GM21515 (cell line): ENCODE measurements around the gene NOSIP.

ENCODE experiments used
- ATAC-seq: cut with Tn5 transposase; IDR thresholded peaks from one replicate; pipeline ENCODE4 v1.9.1; 2021; ENCODE audit not compliant: unreplicated experiment

Gene NOSIP

DNA sequence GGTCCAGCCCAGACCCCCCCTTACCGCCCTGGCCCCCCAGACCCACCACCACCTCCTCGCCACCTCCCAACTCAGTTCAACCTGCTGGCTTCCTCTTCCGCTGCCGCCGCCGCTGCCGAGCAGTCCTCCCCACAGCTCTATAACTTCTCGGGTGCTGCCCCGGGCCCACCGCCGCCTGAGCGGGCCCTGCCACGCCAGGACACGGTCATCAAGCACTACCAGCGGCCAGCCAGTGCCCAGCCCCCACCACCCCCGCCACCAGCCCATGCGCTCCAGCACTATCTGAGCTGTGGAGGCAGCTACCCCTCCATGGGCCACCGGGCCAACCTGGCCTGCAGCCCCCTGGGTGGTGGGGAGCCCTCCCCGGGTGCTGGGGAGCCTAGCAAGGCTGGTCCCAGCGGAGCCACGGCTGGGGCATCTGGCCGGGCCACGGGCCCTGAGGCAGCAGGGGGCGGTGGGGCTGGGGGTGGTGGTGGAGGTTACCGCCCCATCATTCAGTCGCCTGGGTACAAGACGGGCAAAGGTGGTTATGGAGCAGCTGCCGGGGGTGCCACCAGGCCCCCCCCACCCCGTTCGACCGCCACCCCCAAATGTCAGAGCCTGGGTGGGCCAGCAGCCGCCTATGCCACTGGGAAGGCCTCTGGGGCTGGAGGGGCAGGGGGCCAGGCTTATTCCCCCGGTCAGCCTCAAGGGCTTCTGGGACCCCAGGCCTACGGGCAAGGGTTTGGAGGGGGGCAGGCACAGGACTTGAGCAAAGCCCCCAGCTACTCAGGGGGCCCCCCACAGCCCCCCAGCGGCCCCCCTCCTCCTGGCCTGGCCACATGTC is 14.8 kb upstream of the NOSIP start:
- ATAC-seq: no peak

DNA sequence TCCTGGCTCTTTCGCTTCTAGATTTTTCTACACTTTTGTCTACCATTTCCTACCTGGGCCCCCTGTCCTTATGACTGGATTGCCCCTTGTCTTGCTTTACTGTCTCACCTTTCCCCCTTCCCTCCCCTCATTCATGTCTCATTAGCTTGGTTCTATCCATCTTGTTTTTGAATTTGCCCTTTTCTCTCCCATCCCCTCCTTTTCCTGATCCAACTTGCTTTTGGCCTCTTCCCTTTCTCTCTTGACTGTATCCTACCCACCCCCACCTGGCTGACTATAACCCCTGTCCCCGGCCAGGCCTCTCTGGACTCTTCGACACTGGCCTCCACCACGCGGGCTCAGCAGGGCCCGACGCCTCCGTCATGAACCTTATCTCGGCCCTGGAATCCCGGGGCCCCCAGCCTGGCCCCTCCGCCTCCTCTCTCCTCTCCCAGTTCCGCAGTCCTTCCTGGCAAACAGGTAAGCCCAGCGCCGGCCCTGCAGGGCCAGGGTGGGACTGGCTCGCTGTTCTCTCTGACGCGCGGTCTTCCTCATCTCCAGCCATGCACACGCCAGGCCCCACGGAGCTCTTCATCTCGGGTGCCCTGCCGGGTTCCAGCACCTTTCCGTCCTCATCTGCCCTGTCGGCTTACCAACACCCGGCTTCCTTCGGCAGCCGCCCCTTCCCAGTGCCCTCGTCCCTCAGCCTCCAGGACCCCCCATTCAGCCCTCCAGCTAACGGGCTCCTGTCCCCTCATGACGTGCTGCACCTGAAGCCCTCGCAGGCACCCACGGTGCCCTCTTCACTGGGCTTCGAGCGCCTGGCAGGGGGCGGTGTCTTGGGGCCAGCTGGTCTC is 14.0 kb upstream of the NOSIP start:
- ATAC-seq: no peak

DNA sequence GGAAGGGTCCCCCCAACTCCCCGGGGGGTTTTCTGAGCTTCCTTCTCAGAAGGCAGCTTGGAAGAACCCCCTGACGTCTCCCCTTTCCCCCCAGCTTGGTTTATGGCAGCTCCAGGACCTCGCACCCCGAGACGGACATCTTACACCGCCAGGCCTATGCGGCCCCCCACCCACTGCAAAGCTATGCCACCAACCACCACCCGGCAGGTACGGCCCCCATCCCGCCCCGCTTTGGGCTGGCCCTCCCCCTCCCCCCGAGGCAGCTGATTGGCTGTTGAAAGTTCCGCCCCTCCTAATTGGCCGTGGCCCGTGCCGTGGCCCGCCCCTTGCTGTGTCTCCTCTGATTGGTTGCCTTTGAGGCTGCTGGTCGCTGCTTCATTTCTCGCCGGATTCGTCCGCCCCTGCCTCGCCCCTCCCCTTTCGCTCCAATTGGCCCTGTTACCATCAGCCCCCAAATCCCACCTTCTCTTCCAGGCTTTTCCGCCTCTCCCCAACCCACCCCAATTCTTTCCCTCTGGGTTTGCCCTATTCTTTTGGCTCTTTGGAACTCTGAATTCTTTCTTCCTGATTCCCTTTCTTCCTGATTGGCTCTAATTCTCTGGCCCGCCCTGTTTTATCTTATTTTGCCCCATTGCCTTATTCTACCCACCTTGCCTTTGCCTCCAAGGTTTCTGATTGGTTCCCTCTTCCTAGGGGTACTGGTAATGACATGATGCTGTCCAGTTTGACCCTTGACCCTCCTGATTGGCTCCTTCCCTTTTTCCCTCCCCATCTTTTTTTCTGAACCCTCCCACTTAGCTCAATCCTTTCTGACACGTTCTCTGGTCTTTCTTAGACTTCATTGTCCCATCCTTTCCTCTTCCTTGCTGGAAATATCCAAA is 13.1 kb upstream of the NOSIP start:
- peak; percentile 44 for ATAC-seq

DNA sequence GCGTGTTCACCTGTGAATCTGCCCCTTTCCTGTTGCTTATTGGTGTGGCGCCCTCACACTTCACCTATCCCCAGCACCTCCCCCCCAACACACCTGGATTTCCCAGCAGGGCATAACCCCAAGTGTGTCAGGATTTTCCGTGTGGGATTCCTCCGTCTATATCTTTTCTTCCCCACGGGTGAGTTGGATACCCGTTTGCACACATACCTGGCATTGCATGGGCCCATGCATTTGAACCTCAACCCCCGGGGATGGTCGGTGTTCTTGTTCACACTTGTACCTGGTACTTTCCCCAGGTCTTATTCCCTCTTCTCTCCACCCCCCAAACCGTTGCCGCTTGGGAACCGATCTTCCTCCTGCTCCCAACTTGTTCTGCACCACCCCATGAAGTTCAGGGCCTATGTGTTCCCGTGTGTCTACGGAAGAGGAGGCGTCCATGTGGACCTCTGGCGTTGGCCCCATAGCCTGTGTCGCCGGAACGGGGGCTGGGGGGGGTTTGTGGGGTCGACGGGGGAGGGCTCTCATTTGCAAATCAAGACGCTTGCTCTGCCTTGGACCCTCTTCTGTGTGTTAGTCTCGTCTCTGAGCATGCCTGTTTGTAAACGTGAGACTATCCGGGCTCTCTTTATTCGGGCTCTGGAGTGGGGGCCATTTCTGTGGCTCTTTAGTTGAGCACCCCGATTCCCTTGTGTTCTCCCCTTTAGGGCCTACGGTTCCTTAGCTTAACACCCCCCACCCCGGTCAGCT is 12.3 kb upstream of the NOSIP start:
- no peak for ATAC-seq

DNA sequence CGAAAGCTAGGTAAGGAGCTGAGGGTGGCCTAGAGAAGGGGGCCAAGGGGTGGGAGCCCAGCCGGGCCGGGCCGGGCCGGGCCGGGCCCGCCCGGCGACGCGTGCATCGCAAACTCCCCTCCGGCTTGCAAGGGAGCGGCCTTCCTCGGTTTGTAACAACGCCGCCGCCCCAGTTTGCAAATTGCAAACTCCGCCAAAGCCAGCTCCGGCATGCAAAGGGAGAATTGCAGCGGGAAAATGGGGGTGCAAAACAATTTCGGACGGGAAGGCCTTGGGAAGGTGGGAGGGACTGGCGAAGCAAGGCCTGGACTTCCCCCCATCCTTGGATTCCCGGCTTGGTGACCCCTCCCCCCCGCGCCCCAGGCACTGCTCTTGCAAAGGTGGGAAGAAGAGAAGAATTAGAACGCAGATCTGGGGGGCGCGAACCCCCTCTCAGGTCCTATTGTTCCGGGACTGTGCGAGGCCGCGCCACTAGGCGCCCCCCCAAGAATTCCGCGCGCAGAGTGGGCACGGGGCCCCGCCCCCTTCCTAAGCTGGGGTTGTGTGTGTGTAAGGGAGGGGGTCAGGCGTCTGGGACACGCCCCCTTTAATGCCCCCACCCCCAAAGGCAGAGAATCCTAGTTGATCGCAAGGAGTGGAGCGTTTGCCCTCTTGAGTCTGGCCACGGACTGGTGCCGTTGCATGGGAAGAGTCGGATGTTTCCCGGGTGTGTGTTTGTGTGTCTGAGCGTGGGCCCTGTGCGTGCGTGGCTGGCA is 11.6 kb upstream of the NOSIP start:
- ATAC-seq: no peak

DNA sequence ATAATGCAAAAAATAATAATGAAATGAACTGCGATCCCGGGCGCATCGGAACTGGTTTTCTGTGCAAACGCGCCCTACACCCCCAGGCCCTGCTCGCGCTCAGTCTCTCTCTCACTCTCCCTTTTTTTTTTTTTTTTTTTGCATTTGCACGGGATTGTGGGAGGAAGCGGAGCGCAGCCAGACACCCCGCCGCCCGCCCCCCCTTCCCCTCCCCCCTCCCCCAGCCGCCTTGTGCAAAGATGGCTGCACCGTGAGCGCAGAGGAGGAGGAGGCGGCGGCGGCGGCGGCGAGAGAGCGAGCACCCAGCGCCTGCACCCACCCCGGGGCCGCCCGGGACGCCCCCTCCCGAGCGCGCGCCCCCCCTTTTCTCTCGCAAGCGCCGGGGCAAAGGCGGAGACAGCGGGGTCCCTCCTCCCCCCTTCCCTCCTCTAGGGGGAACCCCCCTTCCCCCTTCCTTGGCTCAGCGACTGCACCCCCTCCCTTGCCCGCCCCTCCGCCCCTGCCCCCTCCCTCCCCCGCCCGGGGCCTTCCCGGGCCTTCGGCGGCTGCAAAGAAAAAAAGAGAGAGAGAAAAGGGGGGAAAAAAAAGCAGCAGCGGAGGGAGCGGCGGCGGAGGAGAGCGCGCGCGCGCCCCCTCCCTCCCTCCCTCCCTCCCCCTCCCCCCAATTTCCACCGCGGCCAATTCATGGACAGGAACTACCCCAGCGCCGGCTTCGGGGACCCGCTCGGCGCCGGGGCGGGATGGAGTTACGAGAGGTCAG is 10.8 kb upstream of the NOSIP start, which contains the start of gene PRR12:
Gene PRR12 (plus strand): TSS at position 212 of the 760 bp plus-strand sequence. CDS start 473 bp downstream, at position 685.
- ATAC-seq: no peak

DNA sequence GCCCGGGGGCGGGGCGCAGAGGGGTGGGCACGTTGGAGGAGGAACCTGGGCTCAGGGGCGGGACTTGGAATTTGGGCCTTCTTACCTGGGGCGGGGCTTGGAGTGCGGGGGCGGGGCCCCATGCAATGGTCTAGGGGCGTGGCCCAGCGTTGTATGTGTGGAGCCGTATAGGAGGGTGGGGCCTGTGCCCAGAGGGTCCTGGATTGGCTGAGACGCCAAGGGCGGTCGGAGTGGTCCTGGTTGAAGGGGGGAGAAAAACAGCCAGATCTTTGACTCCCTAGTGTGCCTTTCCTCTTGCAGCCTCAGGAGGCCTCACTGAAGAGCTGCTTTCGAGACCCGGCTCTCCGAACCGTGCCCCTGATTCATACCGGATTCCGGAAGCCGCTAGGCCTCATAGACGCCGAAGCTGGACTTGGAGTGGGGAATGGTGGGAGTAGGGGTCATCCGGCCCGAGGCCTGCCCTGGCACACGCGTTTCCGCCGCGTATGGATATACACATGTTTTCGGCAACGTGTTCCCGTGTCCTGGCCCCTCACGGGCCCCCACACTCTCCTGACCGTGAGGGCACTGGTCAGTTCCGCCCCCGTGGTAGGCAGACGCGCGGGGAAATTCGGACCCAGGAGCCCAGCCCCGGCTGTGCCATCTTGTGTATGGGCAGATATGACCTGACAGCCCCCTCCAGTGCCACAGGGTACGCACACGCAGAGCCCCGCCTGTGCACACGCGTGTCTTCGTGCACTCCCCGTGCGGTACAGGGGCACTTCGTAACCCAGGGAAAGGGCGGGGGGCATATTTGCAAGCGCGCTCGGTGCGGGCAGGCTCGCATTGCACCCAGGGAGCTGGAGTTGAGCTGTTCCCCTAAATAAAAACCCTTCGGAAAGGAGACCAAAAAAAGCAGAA is 10.0 kb upstream of the NOSIP start:
- peak; percentile 57 for ATAC-seq

DNA sequence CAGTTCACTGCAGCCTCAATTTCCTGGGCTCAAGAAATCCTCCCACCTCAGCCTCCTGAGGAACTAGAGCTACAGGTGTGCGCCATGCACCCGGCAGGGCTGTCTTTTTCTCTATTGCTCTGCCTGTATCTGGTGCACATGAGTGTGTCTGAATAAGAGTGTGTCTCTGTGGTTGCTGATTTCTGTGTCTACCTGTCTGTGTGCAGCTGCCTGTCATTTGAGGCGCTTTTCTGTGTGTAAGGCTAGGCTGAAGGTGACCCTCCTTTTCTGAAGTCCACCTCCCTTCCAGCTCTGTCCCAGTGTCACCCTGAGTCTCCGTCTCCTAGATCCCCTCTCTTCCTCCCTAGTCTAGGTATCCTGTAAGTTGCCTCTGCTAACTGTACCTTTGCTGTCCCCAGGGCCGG is 9.1 kb upstream of the NOSIP start:
- ATAC-seq: no peak

DNA sequence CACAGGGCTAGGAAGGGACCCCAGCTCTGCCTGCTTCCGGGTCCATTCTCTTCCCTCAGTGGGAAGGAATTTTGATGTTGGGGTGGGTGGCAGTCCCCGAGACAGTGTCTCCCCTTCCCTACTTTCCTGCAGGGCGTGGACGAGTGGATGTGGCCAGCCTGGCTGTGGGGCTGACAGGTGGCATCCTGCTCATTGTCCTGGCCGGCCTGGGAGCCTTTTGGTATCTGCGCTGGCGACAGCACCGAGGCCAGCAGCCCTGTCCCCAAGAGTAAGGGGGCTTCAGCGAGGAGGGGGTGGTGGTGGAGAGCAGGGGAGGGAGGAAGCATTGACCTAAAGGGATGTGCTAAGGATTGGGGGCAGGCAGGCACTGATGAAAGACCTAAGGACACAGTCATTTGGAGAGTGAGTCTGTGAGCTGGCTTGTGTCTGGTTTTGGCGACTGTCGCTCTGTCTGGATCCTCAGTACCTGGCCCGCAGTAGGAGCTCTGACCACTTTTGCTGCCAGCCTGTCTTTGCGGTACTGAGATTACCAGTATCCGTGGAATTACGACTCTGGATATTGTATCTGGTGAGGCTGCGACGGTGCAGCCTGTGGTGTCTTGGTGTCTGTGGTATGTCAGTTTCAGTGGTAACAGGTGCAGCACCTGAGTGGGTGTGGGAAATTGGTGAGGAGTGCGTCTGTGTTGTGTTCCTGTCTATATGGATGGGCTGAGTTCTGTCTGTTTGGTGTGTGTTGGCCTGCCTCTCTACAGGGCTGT is 8.2 kb upstream of the NOSIP start:
- ATAC-seq: no peak

DNA sequence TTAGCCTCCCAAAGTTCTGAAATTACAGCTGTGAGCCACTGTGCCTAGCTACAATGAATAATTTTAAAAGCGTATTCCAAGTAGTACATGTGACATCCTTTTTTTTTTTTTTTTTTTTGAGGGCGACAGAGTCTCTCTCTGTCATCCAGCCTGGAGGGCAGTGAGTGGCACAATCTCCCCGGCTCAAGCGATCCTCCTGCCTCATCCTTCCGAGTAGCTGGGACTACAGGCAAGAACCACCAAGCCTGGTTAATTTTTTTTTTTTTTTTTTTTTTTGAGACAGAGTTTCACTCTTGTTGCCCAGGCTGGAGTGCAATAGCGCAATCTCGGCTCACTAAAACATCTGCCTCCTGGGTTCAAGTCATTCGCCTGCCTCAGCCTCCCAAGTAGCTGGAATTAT is 6.9 kb upstream of the NOSIP start:
- ATAC-seq: no peak

DNA sequence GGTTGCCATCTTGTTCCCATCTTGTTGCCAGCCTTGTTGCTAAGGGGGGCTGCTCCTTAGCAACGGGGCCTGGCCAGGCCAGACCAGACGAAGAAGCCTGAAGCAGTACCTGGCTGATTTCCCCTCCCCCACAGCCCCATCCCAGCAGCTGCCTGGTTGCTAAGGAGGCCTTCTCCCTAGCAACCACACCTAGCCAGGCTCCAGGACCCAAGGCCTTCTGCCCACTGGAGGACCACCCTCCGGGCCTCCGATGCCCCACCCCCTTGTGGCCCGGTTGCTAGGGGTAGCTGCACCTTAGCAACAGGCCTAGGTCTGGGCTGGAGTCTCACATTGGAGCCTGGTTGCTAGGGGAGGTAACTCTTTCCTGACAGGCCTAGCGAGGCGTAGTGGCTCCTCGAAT is 4.7 kb upstream of the NOSIP start:
- ATAC-seq: no peak

DNA sequence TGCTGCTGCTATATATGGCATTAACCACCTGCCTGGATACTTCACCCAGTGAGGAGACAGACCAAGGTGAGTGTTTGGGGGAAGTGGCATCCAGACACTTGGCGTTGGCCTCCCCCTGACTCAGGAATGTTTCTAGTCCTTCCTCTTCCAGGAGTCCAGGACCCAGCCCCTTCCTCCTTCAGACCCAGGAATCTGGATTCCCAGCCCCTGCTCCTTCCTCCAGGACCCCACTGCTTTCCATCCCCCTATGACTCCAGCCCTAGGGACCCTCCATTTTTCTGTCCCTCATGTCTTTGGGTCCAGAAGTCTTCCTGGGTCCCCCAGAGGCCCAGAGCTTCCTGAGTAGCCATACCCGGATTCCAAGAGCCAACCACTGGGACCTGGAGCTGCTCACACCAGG is 2.9 kb upstream of the NOSIP start:
- ATAC-seq: no peak

DNA sequence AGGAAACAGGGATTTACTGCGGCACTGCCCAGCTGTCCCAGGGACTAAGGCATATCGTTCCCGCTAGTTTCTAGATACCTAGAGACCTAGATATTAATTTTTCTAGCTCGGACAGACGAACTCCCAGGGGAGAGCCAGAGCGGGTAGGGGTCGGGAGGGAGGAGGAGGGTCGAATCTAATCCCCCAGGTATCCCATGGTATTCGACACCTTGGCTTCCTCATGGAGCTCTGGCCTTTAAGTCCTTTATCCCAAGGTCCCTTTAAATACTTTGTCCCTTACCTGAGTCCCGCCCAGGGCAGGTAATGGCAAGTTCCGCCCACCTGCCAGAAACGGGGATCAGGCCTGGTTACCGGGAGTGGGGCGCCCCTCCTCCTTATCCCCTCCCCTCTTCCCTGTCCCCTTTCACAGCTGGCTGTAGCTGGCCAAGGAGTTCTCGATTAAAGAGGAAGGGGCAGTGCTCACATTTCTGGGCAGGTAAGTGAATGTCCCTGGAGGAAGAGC is 702 bp upstream of the NOSIP start, which contains the start of gene PRRG2:
Gene PRRG2 (plus strand): TSS at position 310 of the 502 bp plus-strand sequence. CDS start 1,904 bp downstream, outside the sequence.
- no peak for ATAC-seq

DNA sequence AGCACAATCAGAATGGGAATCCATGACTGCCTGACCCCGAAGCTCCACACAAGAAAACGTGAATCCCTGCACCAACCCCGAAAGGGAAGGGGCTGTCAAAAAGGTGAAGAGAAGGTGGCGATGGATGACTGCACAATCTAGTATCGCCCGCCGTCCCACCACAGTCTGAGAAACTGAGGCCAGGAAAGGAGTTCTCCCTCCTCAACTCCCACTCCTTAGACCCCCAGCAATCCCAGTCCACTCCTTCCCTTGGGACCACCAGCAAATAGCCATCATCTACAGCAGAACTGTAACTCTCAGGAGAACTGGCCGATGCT is 451 bp downstream of the NOSIP start:
- ATAC-seq: no peak

DNA sequence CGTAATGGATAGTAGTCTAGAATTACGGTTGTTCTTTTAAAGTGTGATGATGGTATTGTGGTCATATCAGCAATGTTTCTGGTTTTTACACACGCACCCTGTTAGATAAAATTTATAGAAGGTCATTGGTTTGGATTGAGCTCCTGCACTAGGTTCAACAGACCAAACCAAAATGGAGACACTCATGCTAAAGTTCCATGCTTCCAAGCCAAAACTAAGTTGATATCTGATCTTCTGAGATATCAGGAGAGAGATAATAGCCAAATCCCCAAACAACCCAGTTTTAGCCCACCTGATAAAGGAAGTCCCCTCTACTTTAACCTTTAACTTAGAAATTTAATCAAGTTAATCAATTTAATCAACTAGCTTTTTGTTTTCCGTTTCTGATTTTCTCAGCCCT is 1.2 kb downstream of the NOSIP start:
- no peak for ATAC-seq

DNA sequence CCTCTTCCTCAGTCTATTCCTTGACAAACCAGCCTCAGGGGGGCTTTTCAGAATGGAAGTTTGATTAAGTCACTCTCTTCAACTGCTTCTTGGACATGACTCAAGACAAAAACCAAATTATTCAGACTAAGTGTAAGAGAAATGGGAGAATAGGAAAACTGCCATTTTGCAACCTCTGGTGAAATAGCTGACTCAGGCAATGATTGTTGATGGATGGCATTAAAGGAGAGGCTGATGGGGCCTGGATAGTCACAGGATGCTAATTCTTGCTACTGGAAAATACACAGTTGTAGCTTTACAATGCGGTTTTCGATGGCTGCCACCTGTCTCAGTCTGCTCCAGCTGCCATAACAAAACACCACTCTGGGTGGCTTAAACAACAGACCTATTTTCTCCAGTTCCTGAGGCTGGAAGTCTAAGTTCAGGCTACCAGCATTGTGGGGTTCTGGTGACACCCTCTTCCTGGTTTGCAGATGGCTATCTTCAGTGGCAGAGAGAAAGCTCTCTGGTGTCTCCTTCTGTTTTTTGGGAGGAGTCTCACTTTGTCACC is 6.1 kb downstream of the NOSIP start:
- ATAC-seq: no peak

DNA sequence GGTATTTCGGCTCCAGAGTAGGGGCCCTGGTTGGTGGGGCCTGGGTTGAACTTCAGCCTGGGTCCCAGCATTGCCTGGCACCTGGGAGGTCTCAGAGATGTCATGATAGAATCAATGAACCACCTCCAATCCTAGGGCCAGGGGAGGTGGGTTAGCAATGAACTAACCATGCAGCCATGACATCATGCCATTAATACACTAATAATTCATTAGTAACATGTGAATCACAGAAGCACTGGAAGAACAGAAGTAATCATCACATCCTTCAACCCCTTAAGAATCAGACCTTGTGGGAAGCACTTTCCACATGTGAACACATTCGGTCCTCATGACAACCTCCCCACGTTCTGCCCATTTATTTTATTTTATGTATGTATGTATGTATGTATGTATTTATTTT is 6.9 kb downstream of the NOSIP start:
- ATAC-seq: no peak
